Skeletal muscle tissue (tissue), 4 donors: ENCODE data around the gene KLHDC3. TPM values are rescaled to one million over a fixed set of nuclear protein-coding genes. Genes with fewer than 3 reads are reported as not detected.
A peak's percentile ranks its signal among the peaks of the same experiment; 100 is the strongest.

Experiments
- H3K27ac ChIP-seq: one replicate; pipeline ENCODE4 v1.7.0; 2013; ENCODE audit warnings: mild to moderate bottlenecking, low read depth, low read length, inconsistent platforms
- H3K27me3 ChIP-seq, 3 donors: one replicate each; pipeline ENCODE4 v1.7.0; 2013; ENCODE audit warnings: low read length in 3 of 3; ENCODE audit not compliant: control insufficient read depth in 3 of 3, insufficient read depth in 3 of 3
- H3K36me3 ChIP-seq, 3 donors: one replicate each; pipeline ENCODE4 v1.7.0; 2013; ENCODE audit warnings: low read length in 3 of 3; ENCODE audit not compliant: control insufficient read depth in 3 of 3, insufficient read depth in 3 of 3
- H3K4me1 ChIP-seq, 3 donors: one replicate each; pipeline ENCODE4 v1.7.0; 2013; ENCODE audit warnings: low read length in 3 of 3, mild to moderate bottlenecking in 3 of 3; ENCODE audit not compliant: control insufficient read depth in 3 of 3, insufficient read depth in 3 of 3
- H3K4me3 ChIP-seq, 3 donors: one replicate each; pipeline ENCODE4 v1.7.0; 2013; ENCODE audit warnings: low read length in 3 of 3
- H3K9ac ChIP-seq, 3 donors: one replicate each; pipeline ENCODE4 v1.7.0; 2013; ENCODE audit warnings: low read length in 3 of 3, mild to moderate bottlenecking in 3 of 3, moderate library complexity in 2 of 3, low read depth in 1 of 3
- H3K9me3 ChIP-seq, 3 donors: one replicate each; pipeline ENCODE4 v1.7.0; 2013; ENCODE audit warnings: low read length in 3 of 3; ENCODE audit not compliant: control insufficient read depth in 3 of 3
- total RNA-seq: library from RNA; depleted of rRNA; stranded (reverse); fragments of >200 nt; gene quantifications from one replicate; pipeline ENCODE4 v1.2.3, GENCODE V29; 2014
- donor health status: Osteomylitis.

Gene KLHDC3, protein sequence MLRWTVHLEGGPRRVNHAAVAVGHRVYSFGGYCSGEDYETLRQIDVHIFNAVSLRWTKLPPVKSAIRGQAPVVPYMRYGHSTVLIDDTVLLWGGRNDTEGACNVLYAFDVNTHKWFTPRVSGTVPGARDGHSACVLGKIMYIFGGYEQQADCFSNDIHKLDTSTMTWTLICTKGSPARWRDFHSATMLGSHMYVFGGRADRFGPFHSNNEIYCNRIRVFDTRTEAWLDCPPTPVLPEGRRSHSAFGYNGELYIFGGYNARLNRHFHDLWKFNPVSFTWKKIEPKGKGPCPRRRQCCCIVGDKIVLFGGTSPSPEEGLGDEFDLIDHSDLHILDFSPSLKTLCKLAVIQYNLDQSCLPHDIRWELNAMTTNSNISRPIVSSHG
- total RNA-seq = 267 TPM

DNA sequence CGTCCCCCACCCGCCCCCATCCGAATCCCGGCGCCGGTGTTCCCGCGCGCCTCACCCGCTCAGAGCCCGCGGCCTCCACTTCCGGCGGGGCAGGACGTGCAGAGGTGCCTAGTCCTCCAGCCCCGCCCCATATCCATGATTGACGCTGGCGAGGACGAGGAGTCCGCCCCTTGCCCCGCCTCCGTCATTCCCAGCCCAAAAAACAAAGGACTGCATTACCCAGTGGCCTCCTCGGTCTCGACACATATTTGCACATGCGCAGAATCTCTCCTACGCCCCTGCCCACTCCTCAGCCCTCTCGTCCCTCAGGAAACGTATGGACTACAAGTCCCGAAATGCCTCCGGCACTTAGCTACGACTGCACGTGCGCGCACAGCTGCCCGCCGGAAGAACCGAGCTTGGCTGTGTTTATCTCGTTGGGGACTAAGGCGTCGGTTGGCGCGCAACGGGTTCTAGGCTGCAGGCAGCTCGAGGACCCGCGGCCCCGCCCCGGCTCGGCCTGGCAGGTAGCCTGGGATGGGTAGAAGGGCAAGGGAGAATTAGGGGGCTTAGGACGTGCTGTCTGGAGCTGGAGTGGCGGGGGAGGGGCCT is at the start of gene KLHDC3, which contains the start of gene MEA1:
Gene KLHDC3, plus strand, starts transcription at position 407 of the 591 bp plus-strand sequence. CDS start 2,944 bp downstream, outside the sequence.
Gene MEA1, minus strand, starts transcription at position 104 of the 591 bp plus-strand sequence. CDS start 133 bp downstream, outside the sequence.
- no peaks in the 10 kb centered on the region for H3K27me3 ChIP-seq
- H3K9ac ChIP-seq = peak within 1 kb of the TSS; percentile 79 to 97 (median 87)
- H3K36me3 ChIP-seq = peaks cover 47 to 53% (median 50%) of the 10 kb centered on the region in 3 donors
- no peaks in the 10 kb centered on the region for H3K9me3 ChIP-seq
- peaks cover 56 to 62% (median 58%) of the 10 kb centered on the region in 3 donors for H3K4me1 ChIP-seq
- peak within 1 kb of the TSS; percentile 92 for H3K27ac ChIP-seq
- H3K4me3 ChIP-seq = peak within 1 kb of the TSS; percentile 81 to 94 (median 88)

DNA sequence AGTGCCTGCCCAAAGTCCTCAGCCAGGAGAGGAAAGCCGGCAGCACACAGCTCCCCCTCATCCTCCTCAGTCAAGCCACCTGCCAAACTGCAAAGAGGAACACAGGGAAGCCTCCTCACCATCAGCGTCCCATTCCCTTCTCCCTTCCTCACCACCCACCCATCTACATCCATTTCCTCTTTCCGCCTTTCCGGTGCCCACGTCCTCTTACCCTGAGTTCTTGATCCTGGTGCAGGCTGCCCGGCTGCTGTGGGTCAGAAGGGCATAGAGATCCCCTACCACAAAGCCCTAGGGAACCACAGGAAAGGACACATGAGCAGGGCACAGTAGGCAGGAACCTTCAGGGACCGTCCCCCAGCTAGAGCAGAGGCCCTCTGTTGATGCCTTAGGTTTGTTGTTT is 47.5 kb upstream of the KLHDC3 start:
- peaks cover 0 to 6% (median 4%) of the 10 kb centered on the region in 3 donors for H3K4me1 ChIP-seq
- H3K27ac ChIP-seq = no peak overlapping the region
- H3K9ac ChIP-seq = no peak overlapping the region
- no peak overlapping the region for H3K4me3 ChIP-seq
- H3K36me3 ChIP-seq = peaks cover 36 to 67% (median 66%) of the 10 kb centered on the region in 3 donors
- H3K27me3 ChIP-seq = no peaks in the 10 kb centered on the region
- H3K9me3 ChIP-seq = no peaks in the 10 kb centered on the region

DNA sequence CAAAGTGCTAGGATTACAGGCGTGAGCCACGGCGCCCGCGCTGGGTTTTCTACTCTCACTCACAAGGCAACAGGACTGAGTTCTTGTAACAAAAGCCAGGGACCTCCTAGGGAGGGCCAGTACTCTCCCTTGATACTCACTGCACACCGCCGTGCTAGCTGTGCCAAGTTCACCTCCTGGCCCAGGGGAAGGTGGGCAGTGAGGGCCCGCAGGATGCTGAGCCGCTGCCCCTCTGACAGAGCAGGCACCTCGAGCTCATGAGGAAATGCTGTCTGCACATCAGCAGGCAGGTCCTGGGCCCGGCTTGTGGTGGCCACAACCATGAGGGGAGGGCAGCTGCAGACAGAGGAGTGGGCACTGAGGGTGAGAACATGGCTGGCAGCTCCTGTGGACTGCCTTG is 46.8 kb upstream of the KLHDC3 start:
- Histone ChIP-seq H3K4me3 (no peak overlapping the region), H3K36me3 (peaks cover 36 to 64% (median 62%) of the 10 kb centered on the region in 3 donors), H3K9me3 (no peaks in the 10 kb centered on the region), H3K4me1 (peaks cover 0 to 11% (median 4%) of the 10 kb centered on the region in 3 donors), H3K27ac (no peak overlapping the region), H3K9ac (no peak overlapping the region), H3K27me3 (no peaks in the 10 kb centered on the region)

DNA sequence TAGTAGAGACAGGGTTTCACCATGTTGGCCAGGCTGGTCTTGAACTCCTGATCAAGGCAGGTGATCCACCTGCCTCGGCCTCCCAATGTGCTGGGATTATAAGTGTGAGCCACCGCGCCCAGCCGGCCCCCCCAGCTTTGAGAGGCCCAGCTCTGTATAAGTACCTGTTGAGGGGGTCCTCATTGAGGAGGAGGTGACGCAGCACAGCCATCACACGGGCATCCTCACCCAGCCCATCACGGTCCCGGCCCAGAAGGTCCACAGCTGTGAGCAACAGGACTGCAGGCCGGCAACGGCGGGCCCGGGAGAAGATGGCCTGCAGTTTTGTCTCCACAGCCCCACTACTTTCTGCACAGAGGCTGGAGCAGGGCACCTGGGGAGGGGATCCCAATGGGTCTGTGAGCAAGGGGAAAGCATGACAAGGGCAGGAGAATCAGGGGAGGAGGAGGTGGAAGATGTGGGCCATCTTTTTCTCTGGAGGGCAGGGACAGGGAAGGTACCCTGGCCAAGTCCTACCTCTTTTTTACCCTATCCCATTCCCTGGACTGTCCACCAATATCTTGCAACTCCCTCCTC is 45.8 kb upstream of the KLHDC3 start:
- Histone ChIP-seq H3K9me3 (no peaks in the 10 kb centered on the region), H3K27ac (no peak overlapping the region), H3K27me3 (no peaks in the 10 kb centered on the region), H3K4me3 (no peak overlapping the region), H3K9ac (no peak overlapping the region), H3K36me3 (peaks cover 32 to 56% (median 55%) of the 10 kb centered on the region in 3 donors), H3K4me1 (peaks cover 0 to 11% (median 4%) of the 10 kb centered on the region in 3 donors)

DNA sequence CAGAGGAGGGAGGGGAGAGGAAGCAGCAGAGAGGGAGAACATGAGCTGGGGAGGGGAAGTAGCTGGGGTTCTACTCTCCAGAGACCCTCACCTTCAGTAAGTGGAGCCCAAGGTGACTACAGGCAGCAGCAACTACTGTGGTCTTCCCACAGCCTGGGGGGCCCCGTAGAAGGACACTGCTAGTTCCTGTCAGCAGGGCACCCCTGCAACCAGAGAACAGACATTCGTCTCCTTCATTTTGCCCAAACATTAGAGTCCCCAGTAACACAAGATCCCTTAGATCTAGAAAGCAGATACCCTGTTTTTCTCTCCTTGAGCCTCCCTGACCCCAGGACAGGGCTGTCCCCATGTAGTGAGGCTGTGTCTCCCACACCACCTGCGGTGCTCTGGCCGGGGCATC is 45.3 kb upstream of the KLHDC3 start:
- H3K9me3 ChIP-seq = no peaks in the 10 kb centered on the region
- no peak overlapping the region for H3K4me3 ChIP-seq
- peaks cover 29 to 55% (median 53%) of the 10 kb centered on the region in 3 donors for H3K36me3 ChIP-seq
- peaks cover 0 to 11% (median 4%) of the 10 kb centered on the region in 3 donors for H3K4me1 ChIP-seq
- no peak overlapping the region for H3K9ac ChIP-seq
- H3K27ac ChIP-seq = no peak overlapping the region
- H3K27me3 ChIP-seq = no peaks in the 10 kb centered on the region

DNA sequence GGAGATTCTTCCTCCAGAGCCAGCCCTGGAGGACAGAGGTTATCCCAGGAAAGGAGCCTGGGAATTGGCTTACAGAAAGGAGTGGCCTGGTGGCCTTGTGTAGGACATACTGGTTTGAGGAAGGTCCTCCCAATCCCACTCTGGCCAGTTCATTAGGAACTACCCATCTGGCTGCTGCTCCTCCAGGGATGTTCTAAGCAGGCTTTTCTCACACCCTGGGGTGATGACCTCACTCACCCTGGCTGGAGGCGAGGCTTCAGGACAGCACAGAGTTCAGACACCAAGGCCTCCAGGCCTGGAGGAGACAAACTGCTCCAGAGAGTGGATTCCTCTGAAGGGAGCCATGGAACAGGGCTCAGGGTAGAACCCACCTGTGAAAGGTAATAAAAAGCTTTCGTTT is 44.6 kb upstream of the KLHDC3 start:
- Histone ChIP-seq H3K9ac (no peak overlapping the region), H3K27ac (no peak overlapping the region), H3K9me3 (no peaks in the 10 kb centered on the region), H3K36me3 (peaks cover 24 to 51% (median 49%) of the 10 kb centered on the region in 3 donors), H3K4me1 (peaks cover 0 to 11% (median 4%) of the 10 kb centered on the region in 3 donors), H3K27me3 (no peaks in the 10 kb centered on the region), H3K4me3 (no peak overlapping the region)

DNA sequence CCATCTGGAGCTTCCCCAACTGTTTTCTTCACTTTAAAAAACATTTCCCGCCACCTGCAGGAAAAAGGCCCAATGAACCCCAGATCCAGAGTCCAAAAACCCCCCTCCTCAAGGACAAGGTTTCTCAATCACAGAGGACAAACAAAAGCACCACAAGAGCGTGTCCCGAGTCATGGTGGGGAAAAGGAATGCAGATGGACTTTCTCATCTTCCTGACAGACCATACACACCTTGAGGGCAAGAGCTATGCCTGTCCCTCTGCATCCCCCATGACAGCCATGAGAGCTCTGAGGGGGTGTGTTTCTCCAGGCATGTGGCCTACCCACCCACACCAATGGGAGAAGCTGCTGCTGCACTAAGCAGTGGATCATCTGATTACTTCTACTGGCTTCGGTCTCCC is 44.1 kb upstream of the KLHDC3 start:
- H3K9me3 ChIP-seq = no peaks in the 10 kb centered on the region
- no peak overlapping the region for H3K9ac ChIP-seq
- H3K4me1 ChIP-seq = peaks cover 0 to 11% (median 4%) of the 10 kb centered on the region in 3 donors
- no peak overlapping the region for H3K4me3 ChIP-seq
- H3K36me3 ChIP-seq = peaks cover 21 to 49% (median 44%) of the 10 kb centered on the region in 3 donors
- H3K27me3 ChIP-seq = no peaks in the 10 kb centered on the region
- H3K27ac ChIP-seq = no peak overlapping the region

DNA sequence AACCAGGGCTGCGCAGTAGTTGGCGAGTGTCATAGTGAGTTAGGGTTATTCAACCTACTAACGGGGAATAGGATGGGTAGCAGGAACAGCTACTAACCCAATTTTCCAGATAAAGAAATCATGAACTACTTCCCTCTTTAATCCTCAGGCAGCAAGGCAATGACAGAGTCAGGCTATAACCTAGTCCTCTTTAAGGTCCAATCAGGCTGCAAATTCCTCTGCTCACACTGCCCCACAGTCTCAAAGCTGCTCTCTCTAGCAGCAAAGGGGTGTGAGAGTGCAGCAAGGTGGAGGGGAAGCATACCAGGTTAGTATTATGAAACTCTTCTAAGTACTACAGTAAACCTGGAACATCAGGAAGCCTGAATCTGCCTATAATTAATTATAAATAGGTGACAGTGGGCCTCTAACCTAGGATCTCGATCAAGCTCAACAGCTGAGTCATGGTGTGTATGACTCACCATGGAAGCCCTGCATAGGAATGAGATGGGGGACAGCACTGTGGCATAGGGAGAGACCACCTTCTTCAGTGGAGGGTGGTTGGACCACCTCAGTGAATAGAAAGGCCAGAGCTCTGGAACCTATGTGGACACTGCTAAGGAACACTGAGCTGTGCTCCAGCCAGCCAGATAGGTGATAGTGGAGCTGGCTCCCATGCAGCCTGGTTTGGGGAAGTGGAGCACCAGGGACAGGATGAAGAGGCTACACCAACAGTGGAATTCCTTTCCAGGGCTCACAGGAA is 43.0 kb upstream of the KLHDC3 start:
- Histone ChIP-seq H3K9ac (no peak overlapping the region), H3K27me3 (no peaks in the 10 kb centered on the region), H3K9me3 (no peaks in the 10 kb centered on the region), H3K4me3 (no peak overlapping the region), H3K4me1 (peaks cover 0 to 11% (median 4%) of the 10 kb centered on the region in 3 donors), H3K27ac (no peak overlapping the region), H3K36me3 (peaks cover 17 to 38% (median 34%) of the 10 kb centered on the region in 3 donors)

DNA sequence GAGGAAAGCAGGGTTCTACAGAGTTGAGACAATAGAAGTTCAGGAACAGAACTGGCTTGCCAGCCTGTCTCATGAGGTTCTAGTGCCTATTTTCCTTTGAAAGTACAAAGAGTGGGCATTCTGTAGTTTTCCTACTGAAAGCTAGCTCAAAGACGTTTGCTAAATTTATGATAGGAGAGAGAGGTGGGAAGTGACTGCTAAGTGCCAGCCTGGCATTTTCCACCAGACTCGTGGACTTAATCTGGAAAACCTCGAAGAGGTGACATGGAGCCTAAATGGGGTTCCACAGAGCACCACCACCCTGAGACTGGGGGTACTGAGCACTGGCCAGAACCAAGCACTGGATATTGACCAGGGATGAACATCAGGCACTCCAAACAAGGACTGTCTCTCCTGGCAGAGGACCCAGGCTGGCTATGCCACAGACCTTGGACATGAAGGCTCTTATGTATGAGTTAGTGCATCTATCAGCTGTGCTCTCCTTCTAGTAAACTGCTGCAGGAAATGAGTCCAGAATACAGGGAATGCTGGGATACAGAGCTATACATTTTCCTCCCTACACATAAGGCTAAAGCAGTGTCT is 42.2 kb upstream of the KLHDC3 start:
- no peak overlapping the region for H3K9ac ChIP-seq
- H3K4me1 ChIP-seq = peaks cover 1 to 11% (median 4%) of the 10 kb centered on the region in 3 donors
- H3K36me3 ChIP-seq = peaks cover 13 to 31% (median 28%) of the 10 kb centered on the region in 3 donors
- no peak overlapping the region for H3K27ac ChIP-seq
- no peak overlapping the region for H3K4me3 ChIP-seq
- H3K9me3 ChIP-seq = no peaks in the 10 kb centered on the region
- H3K27me3 ChIP-seq = no peaks in the 10 kb centered on the region
